Vagina (tissue), 2 donors: ENCODE data around the gene ZPLD1. TPM values are rescaled to one million over a fixed set of nuclear protein-coding genes. Genes with fewer than 3 reads are reported as not detected.

Source experiments
- DNase-seq, 2 donors: peaks; one replicate each; pipeline ENCODE4 v3.0.0-alpha.2; 2017; ENCODE audit errors: extremely low spot score in 2 of 2
- H3K27ac ChIP-seq: fragments of 200-600 bp; sonication (generic); one replicate; pipeline ENCODE4 v1.5.1; 2019
- H3K27me3 ChIP-seq: fragments of 200-600 bp; sonication (generic); one replicate; pipeline ENCODE4 v1.5.1; 2019
- H3K36me3 ChIP-seq, 2 donors: fragments of 200-600 bp; sonication (generic); one replicate each; pipeline ENCODE4 v1.5.1; 2017 to 2019
- H3K4me1 ChIP-seq: fragments of 200-600 bp; sonication (generic); one replicate; pipeline ENCODE4 v1.5.1; 2019
- H3K4me3 ChIP-seq, 2 donors: fragments of 200-600 bp; sonication (generic); 1 replicate in 1 of 2; 2 replicates in 1 of 2; pipeline ENCODE4 v1.5.1; 2016 to 2019
- H3K9me3 ChIP-seq: fragments of 200-600 bp; sonication (generic); one replicate; pipeline ENCODE4 v1.5.1; 2019
- CTCF ChIP-seq, 3 experiments: fragments of 450-650 bp in 2 of 3; fragments of 200-600 bp in 1 of 3; sonication (generic) in 1 of 3; IDR thresholded peaks; one replicate each; pipeline ENCODE4 v1.5.1; 2017 to 2019; ENCODE audit warnings: antibody characterized with exemption in 3 of 3, mild to moderate bottlenecking in 2 of 3, moderate library complexity in 2 of 3
- POLR2A ChIP-seq, 2 donors: fragments of 450-650 bp; IDR thresholded peaks; one replicate each; pipeline ENCODE4 v1.6.1; 2017; ENCODE audit warnings: antibody characterized with exemption in 2 of 2, mild to moderate bottlenecking in 2 of 2, moderate library complexity in 2 of 2
- POLR2AphosphoS5 ChIP-seq, 2 donors: sonication (generic); formaldehyde crosslinking; IDR thresholded peaks; one replicate each; pipeline ENCODE4 v1.9.0; 2017; ENCODE audit warnings: antibody characterized with exemption in 2 of 2, mild to moderate bottlenecking in 2 of 2, low read depth in 1 of 2; ENCODE audit not compliant: insufficient read depth in 1 of 2
- intact Hi-C: fragments of 100-400 bp; cut with DNase I; formaldehyde crosslinking; loops from one replicate; pipeline ENCODE4 v1.15.1; 2023
- total RNA-seq: library from RNA; depleted of rRNA; stranded (reverse); fragments of >200 nt; gene quantifications from one replicate; pipeline ENCODE4 v1.2.3, GENCODE V29; 2016

The ZPLD1 gene
- not detected for total RNA-seq

GRCh38 chr3:102434715-102435114, at the start of gene ZPLD1:
TSS of gene ZPLD1 (plus strand) at chr3:102435015. CDS start at chr3:102438488, 3,473 bp downstream.
- no peaks in the 10 kb centered on the region for H3K4me1 ChIP-seq
- intact Hi-C loops, result no loop called here
- H3K27ac ChIP-seq, result no peak within 1 kb of the TSS
- TF ChIP-seq POLR2A (IDR thresholded peaks at IDR 0.05) (no peak), CTCF (IDR thresholded peaks at IDR 0.05) (no peak), POLR2AphosphoS5 (IDR thresholded peaks at IDR 0.05; ENCODE audit: insufficient read depth in 1 of 2, low read depth in 1 of 2) (no peak)
- DNase-seq, result no peak
- H3K27me3 ChIP-seq, result no peaks in the 10 kb centered on the region
- no peaks in the 10 kb centered on the region for H3K36me3 ChIP-seq
- H3K9me3 ChIP-seq, result no peaks in the 10 kb centered on the region
- H3K4me3 ChIP-seq, result no peak within 1 kb of the TSS

GRCh38 chr3:102390171-102390864, 44.5 kb upstream of the ZPLD1 start:
- Histone ChIP-seq H3K27ac (no peak overlapping the region), H3K9me3 (no peaks in the 10 kb centered on the region), H3K36me3 (no peaks in the 10 kb centered on the region), H3K27me3 (no peaks in the 10 kb centered on the region), H3K4me3 (no peak overlapping the region), H3K4me1 (no peaks in the 10 kb centered on the region)
- intact Hi-C loops, result no loop called here
- no peak for DNase-seq
- TF ChIP-seq POLR2A (IDR thresholded peaks at IDR 0.05) (no peak), CTCF (IDR thresholded peaks at IDR 0.05) (no peak), POLR2AphosphoS5 (IDR thresholded peaks at IDR 0.05; ENCODE audit: insufficient read depth in 1 of 2, low read depth in 1 of 2) (no peak)

GRCh38 chr3:102390916-102391315, 43.9 kb upstream of the ZPLD1 start:
- no peak overlapping the region for H3K4me3 ChIP-seq
- intact Hi-C loops, result no loop called here
- no peaks in the 10 kb centered on the region for H3K27me3 ChIP-seq
- H3K36me3 ChIP-seq, result no peaks in the 10 kb centered on the region
- DNase-seq, result no peak
- TF ChIP-seq POLR2A (IDR thresholded peaks at IDR 0.05), result no peak
- no peak for TF ChIP-seq CTCF (IDR thresholded peaks at IDR 0.05)
- no peak for TF ChIP-seq POLR2AphosphoS5 (IDR thresholded peaks at IDR 0.05; ENCODE audit: insufficient read depth in 1 of 2, low read depth in 1 of 2)
- H3K9me3 ChIP-seq, result no peaks in the 10 kb centered on the region
- no peak overlapping the region for H3K27ac ChIP-seq
- no peaks in the 10 kb centered on the region for H3K4me1 ChIP-seq

- Histone ChIP-seq H3K4me1 (no peaks in the 10 kb centered on the region), H3K4me3 (no peak overlapping the region), H3K27ac (no peak overlapping the region), H3K9me3 (no peaks in the 10 kb centered on the region), H3K27me3 (no peaks in the 10 kb centered on the region), H3K36me3 (no peaks in the 10 kb centered on the region)
- intact Hi-C loops, result no loop called here
- DNase-seq, result no peak
- TF ChIP-seq CTCF (IDR thresholded peaks at IDR 0.05) (no peak), POLR2A (IDR thresholded peaks at IDR 0.05) (no peak), POLR2AphosphoS5 (IDR thresholded peaks at IDR 0.05; ENCODE audit: insufficient read depth in 1 of 2, low read depth in 1 of 2) (no peak)
These were observed 43.3 kb upstream of the ZPLD1 start for GRCh38 chr3:102391491-102391890.

GRCh38 chr3:102394517-102394916, 40.3 kb upstream of the ZPLD1 start:
- no peak for DNase-seq
- Histone ChIP-seq H3K36me3 (no peaks in the 10 kb centered on the region), H3K9me3 (no peaks in the 10 kb centered on the region), H3K4me1 (no peaks in the 10 kb centered on the region), H3K27ac (no peak overlapping the region), H3K27me3 (no peaks in the 10 kb centered on the region), H3K4me3 (no peak overlapping the region)
- intact Hi-C loops, result no loop called here
- no peak for TF ChIP-seq CTCF (IDR thresholded peaks at IDR 0.05)
- TF ChIP-seq POLR2A (IDR thresholded peaks at IDR 0.05), result no peak
- no peak for TF ChIP-seq POLR2AphosphoS5 (IDR thresholded peaks at IDR 0.05; ENCODE audit: insufficient read depth in 1 of 2, low read depth in 1 of 2)
